ENCODE results near the gene DRC7.
"Not testable (repeated sequence)": the region's sequence is repeated elsewhere in the genome, so short reads cannot be mapped to it uniquely, and the experiment has no call there.

The DRC7 gene

GRCh38 chr16:57765160-57765728 lies 70.6 kb downstream of the DRC7 start:
- DNase-seq: no peak

GRCh38 chr16:57766714-57767348 lies 72.2 kb downstream of the DRC7 start:
- no peak for DNase-seq

- no peak for DNase-seq
Measured at GRCh38 chr16:57769541-57770145, 75.0 kb downstream of the DRC7 start.

GRCh38 chr16:57770361-57770760 lies 75.8 kb downstream of the DRC7 start:
- DNase-seq: no peak

- no peak for DNase-seq
Measured at GRCh38 chr16:57771141-57771785, 76.7 kb downstream of the DRC7 start.

GRCh38 chr16:57773019-57773418 lies 78.4 kb downstream of the DRC7 start:
- DNase-seq: no peak

GRCh38 chr16:57773655-57774295 lies 79.2 kb downstream of the DRC7 start:
- no peak for DNase-seq

GRCh38 chr16:57774705-57775285 lies 80.2 kb downstream of the DRC7 start:
- DNase-seq: no peak

- DNase-seq: no peak
Measured at GRCh38 chr16:57775661-57776469, 81.3 kb downstream of the DRC7 start.

- DNase-seq: no peak
Measured at GRCh38 chr16:57778658-57779057, 84.1 kb downstream of the DRC7 start.

- DNase-seq: not testable (repeated sequence)
Measured at GRCh38 chr16:57779836-57780235, 85.2 kb downstream of the DRC7 start.

GRCh38 chr16:57781349-57781740 lies 86.7 kb downstream of the DRC7 start:
- no peak for DNase-seq
